Keratinocyte (primary cell): ENCODE results near the gene BCHE.

ENCODE experiments used
- CTCF ChIP-seq, 3 experiments: IDR thresholded peaks in 1 of 3; conservative IDR thresholded peaks in 1 of 3; optimal IDR thresholded peaks in 1 of 3; 2 replicates in 2 of 3; 3 replicates in 1 of 3; pipeline versions ENCODE3 to v1.5.1; 2011; ENCODE audit warnings: low read length in 3 of 3, mild to moderate bottlenecking in 3 of 3, moderate library complexity in 2 of 3, control low read depth in 1 of 3, inconsistent platforms in 1 of 3; ENCODE audit not compliant: insufficient read depth in 2 of 3; ENCODE audit errors: extremely low read depth in 1 of 3
- EZH2 ChIP-seq: IDR thresholded peaks from one replicate; pipeline ENCODE4 v1.6.1; 2012; ENCODE audit warnings: inconsistent platforms, mild to moderate bottlenecking, low read length, moderate library complexity

GRCh38 chr3:165817160-165817709, 20.0 kb downstream of the BCHE start:
- TF ChIP-seq CTCF (optimal IDR thresholded peaks at IDR 0.05 in 1 of 3, IDR thresholded peaks at IDR 0.05 in 1 of 3, conservative IDR thresholded peaks at IDR 0.05 in 1 of 3; ENCODE audit: extremely low read depth in 1 of 3, insufficient read depth in 2 of 3, low read length in 3 of 3), result no peak
- TF ChIP-seq EZH2, result no peak
